GM18519 (cell line): ENCODE data around the gene SLC6A2.
"Not testable (repeated sequence)": the region's sequence is repeated elsewhere in the genome, so short reads cannot be mapped to it uniquely, and the experiment has no call there.

Experiments used
- ATAC-seq: cut with Tn5 transposase; IDR thresholded peaks from one replicate; pipeline ENCODE4 v1.9.1; 2021; ENCODE audit warnings: mild to moderate bottlenecking, moderate library complexity; ENCODE audit not compliant: unreplicated experiment, low FRiP score

The SLC6A2 gene

DNA sequence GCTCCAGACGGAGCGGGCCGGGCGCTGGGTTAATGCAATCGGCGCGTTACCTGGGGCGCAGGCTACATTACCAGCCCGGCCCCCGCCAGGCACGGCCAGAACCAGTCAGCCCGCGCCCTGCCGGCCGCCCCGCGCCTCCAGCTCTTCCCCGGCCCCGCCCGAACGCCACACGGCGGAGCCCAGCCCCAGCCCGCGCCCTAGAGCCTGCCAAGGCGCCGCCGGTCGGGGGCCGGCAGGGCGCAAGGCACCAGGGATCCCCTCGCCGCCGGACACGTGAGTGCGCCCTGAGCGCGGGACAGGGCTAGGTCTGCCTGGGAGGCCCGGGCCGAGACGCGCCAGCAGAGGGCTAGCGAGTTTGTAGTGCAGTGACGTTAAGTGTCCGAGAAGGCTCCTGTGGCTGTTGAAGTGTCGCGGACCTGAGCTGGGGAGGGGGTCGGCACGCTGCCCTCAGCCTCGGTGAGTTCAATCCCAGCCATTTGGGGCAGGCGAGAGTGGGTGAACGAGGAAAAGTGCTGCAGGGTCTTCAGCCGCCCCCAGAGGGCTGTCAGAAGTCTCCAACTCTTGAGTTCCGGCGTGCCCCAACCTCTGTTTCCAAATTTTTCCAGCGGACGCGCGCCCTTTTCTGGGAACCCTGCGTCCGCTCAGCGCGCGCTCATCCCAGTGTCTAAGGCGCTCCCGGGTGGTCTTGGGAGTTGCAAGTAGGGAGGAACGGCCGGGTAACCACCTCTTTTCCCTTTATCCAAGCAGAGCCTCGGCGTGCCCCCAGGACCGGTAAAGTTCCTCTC, at the start of gene SLC6A2:
SLC6A2 (plus strand) TSS at position 92 of the 785 bp plus-strand sequence. CDS start 707 bp downstream, outside the sequence.
- ATAC-seq, result no peak

DNA sequence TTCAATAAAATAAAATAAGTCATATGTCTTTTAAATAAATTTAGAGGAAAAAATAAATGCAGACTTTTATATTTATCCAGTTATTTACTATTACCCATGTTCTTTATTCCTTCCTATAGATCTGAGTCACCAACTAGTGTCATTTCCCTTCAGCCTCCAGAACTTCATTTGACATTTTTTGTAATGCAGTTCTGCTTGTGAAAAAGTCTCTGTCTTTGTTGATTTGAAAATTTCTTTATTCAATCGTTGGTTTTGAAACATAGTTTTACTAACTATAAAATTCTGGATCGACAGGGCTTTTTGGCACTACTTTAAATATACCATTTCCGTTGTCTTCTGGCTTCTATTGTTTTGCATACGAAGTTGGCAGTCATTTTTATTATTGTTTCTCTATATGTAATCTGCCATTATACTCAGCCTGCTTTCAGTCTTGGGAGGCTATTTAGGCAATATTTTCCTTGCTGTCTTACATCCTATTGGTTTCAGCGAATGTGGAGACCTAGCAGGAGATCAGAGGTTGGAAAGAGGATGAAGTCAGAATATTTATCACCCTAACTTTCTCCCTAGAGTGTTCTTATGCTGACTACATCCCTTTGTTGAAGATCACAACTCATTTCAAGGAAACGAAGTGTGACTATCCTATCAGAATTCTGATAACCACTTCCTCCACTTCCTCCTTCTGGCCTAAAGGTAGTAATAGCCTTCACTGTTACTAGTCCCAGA, 42.0 kb upstream of the SLC6A2 start:
- no peak for ATAC-seq

DNA sequence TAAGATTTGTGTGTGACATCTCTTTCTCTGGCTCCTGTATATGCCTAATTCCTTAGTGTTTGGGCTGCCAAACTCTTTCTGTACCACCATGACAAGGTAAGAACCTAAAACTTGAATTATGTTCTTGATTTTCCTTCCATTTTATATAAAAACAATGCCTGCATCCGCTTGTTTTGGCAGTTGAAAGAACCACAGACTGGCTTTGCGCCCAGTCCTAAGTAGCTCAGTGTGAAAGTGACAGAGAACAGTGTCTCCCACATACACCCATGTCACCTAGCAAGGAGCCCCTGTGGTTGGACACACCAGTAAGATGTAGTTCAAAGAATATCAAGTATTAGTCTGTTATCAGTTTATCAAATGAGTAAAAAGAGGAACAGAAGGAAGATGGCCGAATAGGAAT, 40.7 kb upstream of the SLC6A2 start:
- ATAC-seq, result no peak

DNA sequence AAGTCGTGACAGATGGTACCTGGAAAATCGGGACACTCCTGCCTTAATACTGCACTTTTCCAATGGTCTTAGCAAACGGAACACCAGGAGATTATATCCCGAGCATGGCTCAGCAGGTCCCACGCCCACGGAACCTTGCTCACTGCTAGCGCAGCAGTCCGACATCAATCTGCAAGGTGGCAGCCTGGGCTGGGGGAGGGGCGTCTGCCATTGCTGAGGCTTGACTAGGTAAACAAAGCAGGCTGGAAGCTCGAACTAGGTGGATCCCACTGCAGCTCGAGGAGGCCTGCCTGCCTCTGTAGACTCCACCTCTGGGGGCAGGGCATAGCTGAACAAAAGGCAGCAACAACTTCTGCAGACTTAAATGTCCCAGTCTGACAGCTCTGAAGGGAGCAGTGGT, 40.1 kb upstream of the SLC6A2 start:
- not testable (repeated sequence) for ATAC-seq

DNA sequence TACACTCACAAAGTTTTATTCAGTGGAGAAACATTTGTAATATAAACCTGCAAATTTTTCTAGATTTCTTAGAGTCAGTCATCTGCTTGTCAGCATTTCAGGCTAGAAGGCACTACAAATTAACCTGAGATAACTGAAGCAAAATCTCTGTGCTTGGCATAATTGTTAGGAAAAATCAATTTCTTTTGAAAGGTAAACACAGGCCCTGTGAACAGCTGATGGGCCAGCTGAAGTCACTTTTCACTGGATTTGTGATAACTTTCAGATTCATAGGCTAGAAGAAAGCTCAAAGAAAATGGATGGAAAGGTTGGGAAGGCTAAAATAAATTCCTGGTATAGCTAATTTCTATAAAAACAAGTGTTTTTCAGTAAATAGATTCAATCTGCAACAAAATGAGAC, 34.0 kb upstream of the SLC6A2 start:
- no peak for ATAC-seq

DNA sequence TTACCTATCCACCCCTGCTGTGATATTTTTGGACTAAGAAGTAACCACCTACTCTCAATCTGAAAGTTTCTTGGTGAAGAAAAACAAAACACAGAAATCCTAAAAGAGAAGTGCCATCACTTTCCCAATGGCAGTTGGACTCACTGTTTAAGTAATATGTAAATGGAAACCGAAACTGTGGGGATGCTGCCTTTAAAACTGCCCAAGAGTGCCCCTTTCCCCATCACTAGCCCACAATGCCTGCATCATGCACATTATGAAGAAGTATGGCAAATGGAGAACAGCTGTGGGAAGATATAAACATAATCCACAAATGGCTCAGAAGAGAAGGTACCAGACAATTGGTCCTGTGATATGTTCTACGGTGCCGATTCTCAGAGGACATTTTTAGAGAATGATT, 33.5 kb upstream of the SLC6A2 start:
- ATAC-seq, result no peak

DNA sequence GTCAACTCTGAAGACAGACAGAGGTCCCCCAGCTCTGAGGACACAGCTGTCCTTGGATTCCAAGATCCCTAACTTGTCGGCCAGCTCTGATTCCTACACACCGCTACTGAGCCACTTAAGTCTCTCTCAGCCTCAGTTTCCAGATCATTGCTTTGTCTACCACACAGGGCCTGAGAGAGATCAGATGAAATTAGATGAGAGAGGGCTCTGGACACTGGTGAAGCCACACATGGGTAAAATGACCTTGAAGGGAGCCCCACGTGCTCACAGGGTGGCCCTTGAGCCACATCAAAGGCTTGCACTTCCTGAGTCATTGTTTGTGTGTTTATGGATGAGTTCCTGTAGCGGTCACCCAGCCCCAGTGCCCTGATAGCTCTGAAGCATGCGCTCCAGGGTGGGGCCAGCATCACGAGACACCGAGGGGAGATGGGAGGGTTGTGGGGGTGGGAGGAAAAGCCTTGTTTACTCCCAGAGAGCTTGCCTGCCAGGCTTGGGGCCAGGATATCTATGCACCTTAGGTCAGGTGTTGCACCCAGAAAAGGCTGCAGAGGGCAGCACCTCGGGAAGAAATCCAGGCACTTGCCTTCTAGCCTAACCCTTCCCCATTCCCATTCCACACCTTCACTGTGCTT, 32.7 kb upstream of the SLC6A2 start:
- no peak for ATAC-seq

DNA sequence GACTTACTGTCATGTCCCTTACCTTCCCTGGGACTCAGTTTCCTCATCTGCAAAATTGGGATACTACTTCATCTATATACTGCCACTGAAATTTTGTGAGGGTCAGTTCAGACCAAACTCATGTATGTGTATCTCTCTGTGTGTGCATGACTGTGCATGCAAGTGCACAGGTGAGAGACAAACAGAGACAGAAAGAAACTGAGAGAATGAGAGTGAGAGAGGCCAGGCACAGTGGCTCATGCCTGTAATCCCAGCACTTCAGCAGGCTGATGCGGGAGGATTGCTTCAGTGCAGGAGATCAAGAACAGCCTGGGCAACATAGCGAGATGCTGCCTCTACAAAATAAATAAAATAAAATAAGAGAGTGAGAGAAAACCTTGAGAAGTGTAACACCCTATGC, 32.1 kb upstream of the SLC6A2 start:
- no peak for ATAC-seq

DNA sequence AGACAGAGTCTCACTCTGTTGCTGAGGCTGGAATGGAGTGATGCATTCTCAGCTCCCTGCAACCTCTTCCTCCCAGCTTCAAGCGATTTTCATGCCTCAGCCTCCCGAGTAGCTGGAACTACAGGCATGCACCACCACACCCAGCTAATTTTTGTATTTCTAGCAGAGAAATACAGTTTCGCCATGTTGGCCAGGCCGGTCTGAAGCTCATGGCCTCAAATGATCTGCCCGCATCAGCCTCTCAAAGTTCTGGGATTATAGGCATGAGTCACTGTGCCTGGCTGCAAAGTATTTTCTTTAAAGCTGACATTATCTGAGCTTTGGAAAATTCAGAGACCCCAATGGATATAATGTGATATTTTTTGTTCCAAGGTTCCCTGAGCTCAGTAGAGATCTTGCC, 31.1 kb upstream of the SLC6A2 start:
- ATAC-seq, result no peak

DNA sequence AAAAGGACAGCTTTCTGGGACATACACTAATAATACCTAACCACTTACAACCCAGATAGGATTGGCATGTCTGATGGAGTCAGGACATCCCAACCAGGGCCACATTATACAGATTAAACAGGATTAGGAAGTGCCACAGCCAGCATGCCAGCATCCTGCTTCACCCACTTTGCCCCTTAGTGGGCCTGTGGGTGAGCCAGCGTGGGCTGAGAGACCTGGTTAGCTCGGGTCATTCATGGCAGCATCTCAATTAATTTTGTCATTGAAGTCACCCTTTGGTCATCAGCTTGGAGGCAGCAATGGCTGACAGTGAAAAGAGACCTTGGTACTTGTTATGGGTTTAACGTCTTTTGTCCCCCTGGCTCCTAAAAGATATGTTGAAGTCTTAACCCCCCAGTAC, 29.9 kb upstream of the SLC6A2 start:
- ATAC-seq, result no peak

DNA sequence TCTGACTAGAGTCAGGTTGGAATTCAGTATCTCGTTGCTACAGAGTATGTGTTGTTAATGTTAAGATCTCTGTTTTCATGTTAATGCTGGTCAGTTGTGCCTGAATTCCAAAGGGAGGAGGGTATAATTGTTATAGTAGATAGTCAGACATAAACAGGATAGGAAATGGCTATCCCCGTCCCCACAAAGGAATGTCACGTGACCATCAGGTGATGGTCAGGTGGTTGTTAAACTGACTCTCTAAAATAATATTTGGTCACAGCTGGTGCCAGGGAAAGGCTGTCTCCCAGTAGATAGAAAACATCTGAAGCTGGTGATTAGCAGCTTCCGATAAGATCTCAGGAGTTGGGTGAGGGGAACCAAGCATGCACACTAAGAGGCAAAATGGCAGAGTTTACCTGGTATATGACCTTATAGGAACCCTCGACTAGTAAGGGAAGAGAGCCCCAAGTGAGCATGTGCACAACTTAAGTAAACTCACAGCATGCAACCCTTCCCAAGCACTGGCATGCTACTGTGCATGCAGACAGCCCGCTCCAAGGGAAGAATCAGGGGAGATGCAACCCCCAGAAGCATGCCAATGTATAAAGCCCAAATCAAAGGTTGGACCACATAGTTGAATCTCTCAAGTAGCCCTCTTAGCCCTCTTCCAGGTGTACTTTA, 27.4 kb upstream of the SLC6A2 start:
- no peak for ATAC-seq

DNA sequence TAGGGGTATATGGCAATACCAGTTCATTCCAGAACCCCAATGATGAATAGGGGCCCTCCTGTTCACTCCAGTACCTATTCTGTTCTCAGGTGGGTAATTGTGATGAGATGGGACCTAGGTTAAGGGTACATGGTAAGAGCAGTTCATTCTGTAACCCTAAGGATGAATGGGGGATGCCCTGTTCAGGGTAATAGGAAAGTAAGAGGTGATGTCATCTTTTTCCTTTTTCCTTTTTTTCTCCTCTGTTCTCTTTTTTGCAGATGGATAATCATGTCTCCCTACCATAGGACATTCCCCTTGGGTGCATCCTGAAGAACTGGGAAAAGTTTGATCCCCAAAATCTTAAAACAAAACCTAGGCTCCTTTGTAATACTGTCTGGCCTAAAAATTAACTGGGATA, 25.0 kb upstream of the SLC6A2 start:
- no peak for ATAC-seq

DNA sequence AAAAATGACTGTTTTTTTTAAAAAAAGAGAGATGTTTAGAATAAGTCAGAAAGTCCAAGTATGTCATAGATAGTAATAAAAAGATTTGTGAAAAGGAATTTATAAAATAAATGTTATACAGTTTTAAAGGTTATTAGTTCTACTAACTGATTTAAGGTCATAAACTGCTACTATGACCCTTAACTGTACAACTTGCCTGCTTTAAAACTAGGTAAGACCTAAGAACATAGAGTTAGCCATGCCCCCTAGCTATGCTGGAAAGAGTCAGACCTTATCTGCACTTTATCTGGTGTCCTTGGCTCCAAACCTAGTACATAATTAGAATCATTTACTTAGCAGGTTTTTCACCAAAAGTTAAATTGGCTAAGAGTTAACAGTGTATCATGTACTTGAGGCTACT, 23.5 kb upstream of the SLC6A2 start:
- no peak for ATAC-seq

DNA sequence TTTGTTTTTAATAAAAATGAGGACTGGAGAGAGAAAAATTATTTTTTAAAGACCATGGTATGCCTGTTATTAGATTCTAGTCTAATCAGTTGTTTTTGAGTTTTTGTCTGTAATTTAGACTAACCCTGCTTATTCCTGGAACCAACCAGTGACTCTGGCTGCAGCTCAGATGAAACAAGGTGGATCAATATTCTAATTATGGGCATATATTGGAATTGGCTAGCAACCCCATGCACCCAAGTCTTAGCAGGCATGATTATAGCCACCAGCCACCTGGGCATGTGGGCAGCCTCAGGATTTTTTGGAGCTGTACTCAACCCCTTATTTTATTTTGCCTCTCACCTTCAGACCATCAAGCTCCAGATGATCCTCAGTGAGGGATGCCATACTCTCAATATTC, 21.6 kb upstream of the SLC6A2 start:
- ATAC-seq, result no peak

DNA sequence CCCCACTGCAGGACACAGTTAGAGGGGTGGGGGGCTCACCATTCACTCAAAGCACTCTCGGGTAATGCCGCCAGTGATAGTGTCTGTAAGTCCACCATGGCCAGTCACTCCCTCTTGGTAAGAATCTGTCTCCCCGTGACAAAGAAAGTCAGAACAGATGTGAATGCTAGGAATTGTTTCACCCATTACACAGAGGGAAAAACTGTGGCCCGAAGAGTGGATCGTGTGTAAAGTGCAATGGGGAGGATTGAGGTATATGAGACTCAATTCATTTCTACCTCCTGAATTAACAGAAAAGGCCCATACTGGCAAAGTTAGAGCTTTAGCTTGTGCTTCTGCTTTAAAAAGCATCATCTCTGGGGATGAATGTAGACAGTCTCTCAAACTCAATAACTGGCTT, 17.5 kb upstream of the SLC6A2 start:
- ATAC-seq, result no peak

DNA sequence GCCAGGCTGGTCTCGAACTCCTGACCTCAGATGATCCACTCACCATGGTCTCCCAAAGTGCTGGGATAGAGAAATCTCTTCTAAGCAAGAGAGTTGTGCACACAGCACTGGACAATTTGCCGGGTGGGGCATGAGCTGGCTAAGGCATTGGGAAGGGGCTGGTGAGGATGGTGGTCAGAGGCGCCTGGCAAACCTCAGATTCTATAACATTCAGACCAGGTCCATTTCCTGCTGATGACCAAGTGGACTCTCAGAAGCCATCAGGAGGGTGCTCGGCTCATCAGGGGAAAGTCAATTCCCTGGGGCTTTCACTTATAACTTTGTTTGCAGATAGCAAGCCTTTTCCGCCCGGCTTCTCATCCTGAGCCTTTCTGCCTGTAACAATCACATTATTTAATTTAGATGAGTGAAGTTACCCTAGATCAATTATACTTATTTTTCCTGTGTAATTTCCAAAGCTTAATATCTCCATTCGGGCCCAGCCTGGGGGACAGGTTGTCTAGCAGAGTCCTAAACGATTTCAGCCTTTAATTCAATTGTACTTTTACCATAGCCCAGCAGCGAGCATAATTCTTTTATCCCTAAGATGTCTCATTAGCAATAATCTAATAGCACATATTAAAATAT, 15.0 kb upstream of the SLC6A2 start:
- no peak for ATAC-seq

DNA sequence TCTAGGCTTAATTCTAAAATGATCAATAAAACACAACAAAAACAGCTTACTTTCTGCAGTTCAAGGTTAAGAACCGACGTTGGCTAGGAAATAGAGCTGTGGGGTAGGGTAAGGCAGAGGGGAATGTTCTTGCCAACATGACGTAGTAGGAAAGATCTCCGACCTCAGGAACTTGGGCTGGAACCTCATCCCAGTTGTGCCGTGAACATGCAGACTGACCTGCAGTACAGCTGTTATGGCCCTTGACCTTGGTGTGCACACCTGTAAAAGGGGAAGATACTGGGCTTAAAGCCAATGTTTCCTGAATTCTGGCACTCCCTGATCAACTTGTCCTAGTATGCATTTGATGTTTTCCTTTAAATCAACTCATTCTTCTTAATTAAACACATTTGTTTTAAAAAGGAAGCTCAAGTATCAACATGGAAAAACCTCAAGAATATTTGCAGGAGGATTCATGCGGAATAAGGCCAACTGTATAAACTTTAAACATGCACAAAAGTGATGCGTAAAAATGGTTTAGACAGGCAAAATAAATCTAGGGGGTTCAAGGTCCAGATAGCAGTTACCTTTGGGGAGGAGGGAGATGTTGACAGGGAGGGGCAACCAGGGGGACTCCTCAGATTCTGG, 14.2 kb upstream of the SLC6A2 start:
- ATAC-seq, result no peak

DNA sequence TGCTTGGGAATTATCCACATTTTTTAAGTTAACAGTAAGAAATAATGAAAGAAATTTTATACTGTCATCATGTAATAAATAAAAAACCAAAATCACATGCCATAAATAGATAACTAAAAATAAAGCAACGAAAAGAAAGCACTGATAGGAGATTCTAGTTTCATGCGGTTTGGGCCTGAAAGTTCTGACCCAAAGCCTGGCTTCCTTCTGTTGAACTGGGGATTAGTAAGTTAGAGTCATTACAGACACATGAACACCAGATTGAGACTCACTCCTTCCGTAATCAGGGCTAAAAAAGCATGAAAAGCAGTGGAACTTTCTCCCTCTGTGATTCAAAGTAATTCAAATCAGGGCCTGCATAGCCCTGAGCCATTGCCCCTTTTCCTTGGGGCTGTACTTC, 13.2 kb upstream of the SLC6A2 start:
- no peak for ATAC-seq

DNA sequence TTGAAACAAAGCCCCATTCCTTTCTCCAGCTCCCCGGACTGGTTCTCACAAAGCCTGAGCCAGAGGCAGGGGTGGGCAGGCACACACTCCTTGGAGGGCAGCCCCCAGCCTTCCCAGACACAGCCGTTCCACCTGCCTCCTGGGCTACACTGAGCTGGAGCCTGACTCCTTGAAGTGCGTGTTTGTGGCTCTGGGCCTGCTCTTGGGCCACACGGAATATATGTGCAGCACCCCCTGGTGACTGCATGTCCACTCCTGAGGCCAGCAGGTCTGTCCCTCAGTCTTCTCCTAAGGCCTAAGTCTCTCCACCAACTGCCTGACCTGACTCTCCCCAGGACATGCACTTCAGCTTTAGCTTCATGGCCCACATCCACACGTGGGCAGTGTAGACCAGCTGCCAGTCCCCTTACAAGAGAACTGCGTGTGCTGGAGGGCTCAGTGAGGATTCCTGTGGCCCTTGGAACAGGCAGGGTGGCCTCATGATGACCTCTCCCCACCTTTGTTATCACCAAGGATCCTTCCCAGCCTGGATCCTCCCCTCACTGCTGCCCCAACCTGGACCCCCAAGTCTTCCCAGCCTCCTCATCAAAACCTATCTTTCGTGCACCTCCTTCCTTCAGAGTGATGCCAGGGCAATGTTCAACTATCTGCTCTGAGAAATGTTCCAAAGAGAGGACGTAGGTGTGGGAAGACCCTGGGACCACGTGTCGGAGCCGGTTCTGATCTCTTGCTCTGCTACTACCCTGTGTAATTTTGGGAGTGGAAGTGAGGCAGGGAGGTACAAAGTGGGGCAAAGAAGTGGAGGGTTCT, 12.4 kb upstream of the SLC6A2 start:
- ATAC-seq, result no peak
